ENCODE data around the gene MCOLN1. TPM values are rescaled to one million over a fixed set of nuclear protein-coding genes. Genes with fewer than 3 reads are reported as not detected.

Gene MCOLN1
- total and polyA plus RNA-seq, 2 of the 8 experiments (the other 6 are each of a cell fraction or from before 2014, with no cell fraction given), result 19.1 to 40.0 TPM

GRCh38 chr19:7478173-7478842, 44.1 kb upstream of the MCOLN1 start:
- no peak overlapping the region for H3K27ac ChIP-seq (ENCODE audit: low read depth, low read length)
- no peak overlapping the region for H2BK120ac ChIP-seq (replicated peaks; ENCODE audit: low read depth, low read length)
- WGBS, 2 experiments (ENCODE audit: extremely low coverage in 1 of 2, insufficient coverage in 1 of 2, insufficient read length in 1 of 2, insufficient replicate concordance in 2 of 2, low coverage in 1 of 2, low lambda C conversion rate in 2 of 2, missing lambda C conversion rate in 1 of 2), result 83% methylated on average over 22 of the region's 26 CpGs; no CpG with 5 or more reads in 1 of the 2 experiments
- H3K4ac ChIP-seq (replicated peaks; ENCODE audit: insufficient read length, low read depth, low read length), result no peak overlapping the region
- H2AFZ ChIP-seq (ENCODE audit: low read length), result no peak overlapping the region
- no peak overlapping the region for H2BK15ac ChIP-seq (ENCODE audit: low read length)
- H3K9me3 ChIP-seq (ENCODE audit: insufficient read depth in 2 of 2, low read depth in 1 of 2, low read length in 1 of 2), result no peaks in the 10 kb centered on the region
- H3K27me3 ChIP-seq (replicated peaks in 1 of 4; ENCODE audit: control insufficient read depth in 3 of 4, extremely low read depth in 1 of 4, insufficient read depth in 3 of 4, low read length in 3 of 4), result peaks cover 0 to 2% (median 0%) of the 10 kb centered on the region in 4 experiments; a peak in 3 of 7 replicates
- H3K36me3 ChIP-seq (ENCODE audit: control insufficient read depth in 2 of 4, insufficient read depth in 4 of 4, low read length in 3 of 4), result no peaks in the 10 kb centered on the region
- H3K23me2 ChIP-seq (ENCODE audit: low read depth, low read length), result no peaks in the 10 kb centered on the region; the same call in 1 of the 2 replicates
- no peak for DNase-seq (ENCODE audit: low read depth in 1 of 2, low spot score in 2 of 2)
- TF ChIP-seq GABPA (IDR thresholded peaks at IDR 0.05; ENCODE audit: borderline replicate concordance, insufficient read depth, low read length), result no peak
- no peak for TF ChIP-seq FOSL1 (IDR thresholded peaks at IDR 0.05; ENCODE audit: insufficient read depth, low read depth, low read length)
- no peak for TF ChIP-seq SAP30 (IDR thresholded peaks at IDR 0.05; ENCODE audit: insufficient read depth, insufficient replicate concordance, low read length)
- TF ChIP-seq TEAD4 (IDR thresholded peaks at IDR 0.05; ENCODE audit: low read depth, low read length), result no peak
- no peak for TF ChIP-seq KDM4A (IDR thresholded peaks at IDR 0.05; ENCODE audit: low read depth, low read length, severe bottlenecking)
- TF ChIP-seq POLR2AphosphoS5 (IDR thresholded peaks at IDR 0.05; ENCODE audit: low read depth, low read length), result 0 out of 2 replicates have a peak, but pooled peaks have one; percentile 48
- POLR2A ChIA-PET (ENCODE audit: partially characterized antibody), result interaction anchor here (0.6 to 1.7 kb wide), 2 partner anchors 11 to 79 kb away, joined by 4 read pairs; no protein-coding TSS in a partner anchor
- no peak overlapping the region for H3K14ac ChIP-seq (ENCODE audit: insufficient read length)
- H4K20me1 ChIP-seq (replicated peaks in 1 of 2; ENCODE audit: control insufficient read depth in 1 of 2, insufficient read depth in 2 of 2, low read length in 2 of 2), result no peaks in the 10 kb centered on the region
- CTCF ChIA-PET (ENCODE audit: partially characterized antibody), result interaction anchor here (1.0 to 1.9 kb wide), 2 partner anchors 17 to 32 kb away, joined by 3 to 4 read pairs; no protein-coding TSS in a partner anchor
- no peak overlapping the region for H3K56ac ChIP-seq (replicated peaks; ENCODE audit: insufficient read length, low read depth, low read length)
- peaks cover 0 to 10% (median 8%) of the 10 kb centered on the region in 4 experiments; a peak in 5 of 7 replicates for H3K4me1 ChIP-seq (replicated peaks in 1 of 4; ENCODE audit: control insufficient read depth in 3 of 4, insufficient read depth in 4 of 4, low read length in 3 of 4)
- H3K18ac ChIP-seq (ENCODE audit: extremely low read depth, low read length), result no peak overlapping the region
- no peak for FAIRE-seq
- H3K9ac ChIP-seq (replicated peaks in 1 of 4; ENCODE audit: extremely low read depth in 1 of 4, low read depth in 3 of 4, low read length in 3 of 4), result no peak overlapping the region
- no peak overlapping the region for H2BK20ac ChIP-seq (ENCODE audit: low read length)
- peak overlapping the region; percentile 75; the same call in 1 of the 2 replicates for H2AK5ac ChIP-seq (ENCODE audit: low read depth, low read length)
- no peak overlapping the region for H3K23ac ChIP-seq (ENCODE audit: insufficient read length)
- H3K79me1 ChIP-seq (ENCODE audit: low read depth, low read length), result no peaks in the 10 kb centered on the region
- H4K91ac ChIP-seq (replicated peaks; ENCODE audit: insufficient read length, low read length), result no peak overlapping the region
- no peak overlapping the region for H3K4me2 ChIP-seq (ENCODE audit: insufficient read depth in 1 of 2, low read depth in 2 of 2, low read length in 2 of 2)
- H2BK5ac ChIP-seq (ENCODE audit: low read depth, low read length), result no peak overlapping the region
- no peak overlapping the region for H4K5ac ChIP-seq (ENCODE audit: insufficient read length, low read depth, low read length)
- H4K8ac ChIP-seq (ENCODE audit: extremely low read depth, insufficient read depth, low read length), result 0 out of 2 replicates have a peak overlapping the region, but pooled peaks have one; percentile 35
- no peaks in the 10 kb centered on the region for H3K79me2 ChIP-seq (ENCODE audit: control insufficient read depth in 1 of 2, insufficient read depth in 2 of 2, low read length in 2 of 2)
- no peak overlapping the region for H2BK12ac ChIP-seq (ENCODE audit: low read depth, low read length)
- no peak overlapping the region for H3K4me3 ChIP-seq (ENCODE audit: extremely low read depth in 1 of 4, insufficient read depth in 2 of 4, low read depth in 3 of 4, low read length in 4 of 4)
